GM12891 (cell line): ENCODE results near the gene HSBP1. TPM values are rescaled to one million over a fixed set of nuclear protein-coding genes. Genes with fewer than 3 reads are reported as not detected.

Source experiments
- DNase-seq: peaks from one replicate; pipeline ENCODE4 v3.0.0; 2011; ENCODE audit warnings: low spot score; ENCODE audit not compliant: insufficient read length
- FAIRE-seq: peaks from 2 replicates; lab custom pipeline; 2011; peaks lifted over from hg19 to GRCh38; lab: Jason Lieb, UNC
- PAX5 ChIP-seq: IDR thresholded peaks from 2 replicates; pipeline ENCODE4 v1.6.1; 2011; ENCODE audit warnings: low read length, moderate library complexity, mild to moderate bottlenecking; ENCODE audit not compliant: insufficient read depth, severe bottlenecking
- POLR2A ChIP-seq: IDR thresholded peaks from 2 replicates; pipeline ENCODE4 v1.6.1; 2011; ENCODE audit warnings: low read depth, low read length, control low read depth
- POLR2AphosphoS5 ChIP-seq: IDR thresholded peaks from 2 replicates; pipeline ENCODE4 v1.6.1; 2011; ENCODE audit warnings: low read depth, low read length, control low read depth
- POU2F2 ChIP-seq: IDR thresholded peaks from 2 replicates; pipeline ENCODE4 v1.6.1; 2011; ENCODE audit warnings: low read depth, mild to moderate bottlenecking, control low read depth, low read length, moderate library complexity
- SPI1 ChIP-seq: IDR thresholded peaks from 2 replicates; pipeline ENCODE4 v1.6.1; 2011; ENCODE audit warnings: low read depth, low read length, control low read depth
- TAF1 ChIP-seq: IDR thresholded peaks from 2 replicates; pipeline ENCODE4 v1.6.1; 2011; ENCODE audit warnings: low read depth, low read length, control low read depth
- polyA plus RNA-seq: library from polyadenylated mRNA; unstranded; fragments of >200 nt; gene quantifications from one replicate; pipeline ENCODE4 v1.2.1, GENCODE V29; 2012; ENCODE audit warnings: low read depth, missing spikeins, inconsistent platforms; ENCODE audit not compliant: missing spikeins

HSBP1 gene
- 65.2 TPM for polyA plus RNA-seq

DNA sequence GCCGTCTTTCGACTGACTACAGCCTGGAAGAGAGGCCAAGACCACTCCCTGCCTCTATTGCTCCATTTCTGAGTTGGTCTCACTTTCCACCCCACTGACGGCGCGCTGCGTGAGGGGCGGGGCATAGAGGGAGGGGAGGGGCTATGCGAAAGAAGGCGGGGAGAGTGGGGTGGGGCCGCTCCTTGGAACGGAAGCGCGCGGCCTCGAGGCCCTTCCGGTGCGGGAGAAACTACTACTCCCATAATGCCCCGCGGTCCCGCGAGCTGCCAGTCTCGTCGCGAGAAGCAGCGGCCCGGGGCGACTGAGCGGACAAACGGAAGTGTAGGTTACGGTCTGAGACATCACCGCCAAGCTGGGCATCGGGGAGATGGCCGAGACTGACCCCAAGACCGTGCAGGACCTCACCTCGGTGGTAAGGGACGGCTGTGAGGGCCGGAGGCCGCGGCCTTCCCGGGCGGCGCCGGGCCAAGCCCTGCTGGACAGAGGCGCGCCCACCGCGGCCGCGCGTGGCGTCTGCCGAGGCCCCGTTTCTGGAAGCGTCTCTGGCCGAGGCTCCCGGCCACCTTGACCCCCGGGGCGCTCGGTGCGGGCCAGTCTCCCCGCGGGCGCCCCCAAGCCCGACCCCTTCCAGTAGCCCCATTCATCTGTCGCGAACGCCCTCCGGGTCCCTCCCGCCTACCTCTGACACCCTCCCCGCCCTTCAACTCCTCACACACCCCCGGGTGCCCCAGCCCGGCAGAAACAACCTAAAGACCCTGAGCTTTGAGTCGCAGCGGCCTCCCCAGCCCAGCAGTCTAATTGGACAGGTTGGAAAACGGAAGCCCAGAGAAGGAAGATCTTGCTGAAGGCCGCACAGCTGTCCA is at the start of gene HSBP1:
Gene HSBP1, plus strand, starts transcription at position 269 of the 863 bp plus-strand sequence. Its CDS starts 99 bp downstream, at position 368.
- TF ChIP-seq POLR2AphosphoS5 (peak; percentile 80), POU2F2 (no peak), POLR2A (peak; percentile 63), PAX5 (no peak), TAF1 (peak; percentile 39; the same call in 1 of the 2 replicates), SPI1 (peak; percentile 27; the same call in 1 of the 2 replicates)
- peak; percentile 91 for DNase-seq
- FAIRE-seq = peak; percentile 93

DNA sequence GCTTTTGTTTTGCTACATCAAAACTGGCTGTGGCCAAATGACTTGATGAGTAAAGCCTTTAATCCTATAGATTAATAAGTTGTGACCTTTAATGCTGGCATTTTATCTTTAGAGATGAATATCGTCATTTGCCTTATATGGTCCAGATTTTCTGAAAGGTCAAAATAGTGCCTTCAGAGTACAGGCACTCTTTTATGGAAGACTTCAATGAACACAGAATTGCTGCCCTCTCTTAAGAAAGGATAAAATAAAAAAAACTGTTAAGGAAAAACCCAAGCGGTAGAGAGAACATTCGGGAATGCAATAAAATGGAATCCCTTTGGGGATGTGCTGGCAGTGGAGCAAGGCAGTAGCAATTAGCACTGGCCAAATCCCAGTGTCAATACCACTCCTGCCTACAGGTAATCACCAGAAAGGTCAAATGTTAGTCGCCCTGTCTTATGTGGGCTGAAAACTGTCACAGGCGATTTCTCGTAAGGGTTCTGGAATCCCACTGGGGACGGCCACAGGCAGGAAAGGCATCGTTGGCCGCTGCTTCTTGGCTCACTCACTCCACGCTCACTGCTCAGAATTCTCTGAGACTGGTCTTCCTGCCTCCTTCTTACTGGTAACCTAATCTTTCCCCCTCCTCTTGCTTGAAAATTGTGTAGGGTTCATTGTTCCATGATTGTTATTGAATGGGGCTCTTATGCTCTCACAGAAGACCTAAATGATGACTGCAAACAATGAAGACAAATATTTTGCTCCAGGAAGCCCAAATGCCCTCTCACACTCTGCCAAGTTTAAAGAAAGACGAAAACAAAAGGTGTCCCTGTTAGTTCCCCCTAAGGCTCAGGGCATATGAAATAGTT is 45.4 kb upstream of the HSBP1 start:
- TF ChIP-seq SPI1 (no peak), TAF1 (no peak), POLR2AphosphoS5 (no peak), PAX5 (no peak), POU2F2 (no peak), POLR2A (no peak)
- DNase-seq = no peak
- FAIRE-seq = no peak

DNA sequence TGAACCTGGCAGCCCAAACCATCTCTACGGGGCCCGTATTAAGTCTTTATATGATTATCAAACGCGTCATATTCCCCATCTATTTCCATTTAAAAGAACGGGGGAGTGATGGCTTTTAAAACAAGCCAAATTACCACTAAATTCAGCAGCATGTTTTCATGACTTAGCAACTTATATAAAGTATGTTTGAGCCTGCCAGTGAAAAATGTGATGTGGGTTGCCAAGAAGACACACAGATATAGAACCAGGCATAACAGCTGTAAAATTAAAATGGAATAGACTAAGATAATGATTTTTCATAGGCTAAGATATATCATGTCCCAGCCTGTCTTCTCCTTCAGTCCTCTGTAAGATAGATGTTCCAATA is 44.8 kb upstream of the HSBP1 start:
- DNase-seq = no peak
- TF ChIP-seq TAF1 = no peak
- TF ChIP-seq POLR2AphosphoS5 = no peak
- TF ChIP-seq SPI1 = no peak
- no peak for TF ChIP-seq POU2F2
- no peak for TF ChIP-seq PAX5
- TF ChIP-seq POLR2A = no peak
- no peak for FAIRE-seq

DNA sequence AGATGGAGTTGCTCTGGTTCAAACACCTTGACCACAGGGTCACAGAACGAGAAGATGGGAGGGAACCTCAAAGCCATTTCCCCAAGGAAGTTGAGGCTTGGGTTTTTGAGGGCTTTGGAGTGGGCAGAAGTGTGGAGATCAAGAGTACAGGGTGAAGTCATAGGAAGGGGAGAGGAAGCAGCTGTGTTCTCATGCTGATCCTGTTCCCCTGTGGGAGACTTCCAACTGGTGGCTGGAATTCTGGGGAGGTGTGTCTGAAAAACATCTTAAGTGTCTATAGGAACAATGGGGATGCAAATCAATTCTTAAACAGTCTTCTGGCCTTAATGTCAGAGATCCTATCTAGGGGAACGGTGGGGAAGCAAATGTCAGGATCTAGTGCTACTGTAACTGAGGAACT is 38.8 kb upstream of the HSBP1 start:
- FAIRE-seq (no peak), DNase-seq (no peak)

DNA sequence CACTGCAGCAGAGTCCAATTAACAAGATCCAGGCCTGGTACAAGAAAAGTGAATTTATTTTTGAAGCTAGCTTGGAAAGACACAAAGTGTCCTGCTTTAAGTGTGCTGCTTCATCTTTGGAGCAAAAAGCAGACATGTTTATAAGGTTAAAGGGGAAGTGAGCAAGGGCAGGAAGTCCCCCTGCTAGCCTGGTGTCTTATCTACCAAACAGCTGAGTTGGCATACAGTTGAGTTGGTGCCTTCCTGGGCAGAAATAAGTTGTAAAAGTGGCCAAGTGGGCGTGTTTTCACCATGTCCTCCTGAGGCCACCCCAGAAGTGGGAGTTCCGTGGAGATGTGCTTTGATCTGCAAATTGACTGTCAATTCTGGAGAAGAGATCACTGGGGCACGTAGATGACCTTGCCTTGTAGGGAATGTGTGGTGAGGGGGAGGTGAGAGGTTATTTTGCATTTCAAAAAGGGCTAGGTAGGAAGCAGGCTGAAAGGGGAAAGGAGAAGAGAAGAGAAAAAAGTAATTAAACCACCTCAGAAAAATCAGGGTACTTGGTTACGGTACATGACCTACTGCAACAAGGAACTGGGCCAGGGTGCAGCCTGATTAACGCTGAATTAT is 38.3 kb upstream of the HSBP1 start:
- DNase-seq (no peak), FAIRE-seq (no peak)
- no peak for TF ChIP-seq PAX5
- peak; percentile 89 for TF ChIP-seq SPI1

More for the DNA sequence above, 38.8 kb upstream of the HSBP1 start:
- TF ChIP-seq PAX5 (no peak), POLR2A (no peak), POLR2AphosphoS5 (no peak), TAF1 (no peak), SPI1 (no peak), POU2F2 (no peak)

DNA sequence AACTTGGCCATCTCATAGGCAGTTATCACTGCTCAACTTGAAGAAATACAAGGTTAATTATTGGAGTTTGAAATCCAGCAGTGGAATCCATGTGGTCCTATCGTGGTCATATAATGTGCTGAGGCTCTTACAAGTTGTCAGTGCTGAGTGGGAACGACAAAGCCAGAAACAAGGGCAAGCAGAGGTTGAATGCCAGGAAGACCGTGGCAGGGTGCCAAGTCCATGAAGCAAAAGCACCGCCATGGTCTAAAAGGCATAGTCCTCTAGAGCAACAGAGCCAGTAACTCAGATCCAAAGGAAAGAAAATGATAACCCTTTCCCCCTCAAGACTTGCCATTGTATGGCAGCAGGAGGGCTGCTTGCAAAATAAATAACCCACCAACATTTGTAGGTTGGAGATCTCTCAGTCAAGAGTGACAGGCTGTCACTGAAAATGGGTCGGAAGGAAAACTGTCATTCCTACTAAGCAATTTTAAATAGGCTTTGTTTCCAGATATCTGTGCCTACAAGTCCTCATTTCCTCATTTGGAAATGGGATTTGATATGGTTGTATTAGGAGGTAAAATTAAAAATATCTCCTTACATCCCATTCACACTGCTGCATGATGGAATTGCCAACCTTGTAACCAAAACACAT is 36.4 kb upstream of the HSBP1 start:
- DNase-seq (no peak), FAIRE-seq (no peak)
- no peak for TF ChIP-seq POLR2A
- TF ChIP-seq TAF1 = no peak
- no peak for TF ChIP-seq POU2F2
- TF ChIP-seq PAX5 = no peak
- no peak for TF ChIP-seq POLR2AphosphoS5
- no peak for TF ChIP-seq SPI1

DNA sequence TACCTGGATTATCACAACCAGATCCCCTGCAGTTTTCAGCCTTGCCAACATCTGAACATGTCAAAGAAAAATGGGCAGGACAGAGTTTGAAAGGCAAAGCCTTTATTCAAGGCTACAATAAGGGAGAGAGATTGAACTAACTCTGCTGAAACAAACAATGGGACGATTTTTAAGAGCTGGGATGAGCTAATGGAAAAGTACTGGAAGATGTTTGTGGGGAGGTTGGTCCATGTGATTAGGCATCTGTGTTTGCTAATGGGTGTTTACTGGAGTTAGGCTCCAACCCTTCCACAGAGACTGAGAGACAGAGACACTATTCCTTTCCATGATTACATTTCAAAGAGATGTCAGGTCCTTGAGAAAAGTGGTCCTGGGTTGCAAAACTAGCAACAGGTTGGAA is 35.0 kb upstream of the HSBP1 start:
- TF ChIP-seq POLR2AphosphoS5 (no peak), SPI1 (no peak), PAX5 (no peak), POU2F2 (no peak), TAF1 (no peak), POLR2A (no peak)
- DNase-seq = no peak
- FAIRE-seq = no peak

DNA sequence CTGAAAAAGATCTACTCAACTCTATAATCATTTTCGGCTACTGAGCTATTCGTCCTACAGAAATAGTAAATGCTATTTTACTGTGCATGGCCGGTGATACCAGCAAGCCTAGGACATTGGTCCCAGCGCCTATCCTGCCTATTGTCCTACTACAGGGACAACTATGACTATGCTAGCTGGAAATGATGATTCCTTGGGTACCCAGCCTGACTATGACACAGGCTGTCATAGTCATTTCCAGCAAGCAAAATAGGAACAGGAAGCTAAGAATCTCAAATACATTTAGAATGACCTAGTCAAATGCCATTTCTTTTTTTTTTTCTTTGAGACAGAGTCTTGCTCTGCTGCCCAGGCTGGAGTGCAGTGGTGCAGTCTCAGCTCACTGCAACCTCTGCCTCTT is 33.7 kb upstream of the HSBP1 start:
- no peak for DNase-seq
- TF ChIP-seq POU2F2 (no peak), TAF1 (no peak), SPI1 (no peak), PAX5 (no peak), POLR2AphosphoS5 (no peak), POLR2A (no peak)
- no peak for FAIRE-seq
